HepG2 (cell line): ENCODE data around the gene YIPF3. TPM values are rescaled to one million over a fixed set of nuclear protein-coding genes. Genes with fewer than 3 reads are reported as not detected.

Experiments used
- ARNT2 ChIP-seq: sonication (generic); formaldehyde crosslinking; IDR thresholded peaks from 2 replicates; pipeline ENCODE4 v1.8.0; 2022; ENCODE audit warnings: mild to moderate bottlenecking, low read depth, missing genetic modification reagents, moderate library complexity
- ATF5 ChIP-seq: sonication (generic); formaldehyde crosslinking; IDR thresholded peaks from 2 replicates; pipeline ENCODE4 v1.4.0; 2020; ENCODE audit warnings: mild to moderate bottlenecking, low read depth, missing genetic modification reagents
- BCL6 ChIP-seq: IDR thresholded peaks from 2 replicates; pipeline ENCODE4 v1.6.1; 2016; ENCODE audit warnings: missing genetic modification reagents, missing compliant biosample characterization
- BORCS8-MEF2B ChIP-seq: sonication (generic); formaldehyde crosslinking; IDR thresholded peaks from 2 replicates; pipeline ENCODE4 v1.8.0; 2022; ENCODE audit warnings: mild to moderate bottlenecking, missing genetic modification reagents
- ELF4 ChIP-seq: sonication (generic); formaldehyde crosslinking; IDR thresholded peaks from 2 replicates; pipeline ENCODE4 v1.5.0; 2020; ENCODE audit warnings: missing genetic modification reagents, mild to moderate bottlenecking, moderate library complexity, borderline replicate concordance
- HOXA5 ChIP-seq: sonication (generic); formaldehyde crosslinking; IDR thresholded peaks from 2 replicates; pipeline ENCODE4 v1.4.0; 2020; ENCODE audit warnings: missing genetic modification reagents
- LCORL ChIP-seq, 2 experiments: fragments of 450-650 bp in 1 of 2; sonication (generic) in 1 of 2; formaldehyde crosslinking in 1 of 2; IDR thresholded peaks; 2 replicates each; pipeline versions ENCODE4 v1.5.0 to v1.6.1; 2017 to 2020; ENCODE audit warnings: antibody characterized with exemption in 1 of 2, missing genetic modification reagents in 1 of 2
- MED8 ChIP-seq: sonication (generic); formaldehyde crosslinking; IDR thresholded peaks from 2 replicates; pipeline ENCODE4 v1.8.1; 2023; ENCODE audit warnings: mild to moderate bottlenecking, missing genetic modification reagents; ENCODE audit not compliant: insufficient replicate concordance
- ONECUT2 ChIP-seq: sonication (generic); formaldehyde crosslinking; IDR thresholded peaks from 2 replicates; pipeline ENCODE4 v1.4.0; 2020; ENCODE audit warnings: missing genetic modification reagents
- REPIN1 ChIP-seq: sonication (generic); formaldehyde crosslinking; IDR thresholded peaks from 2 replicates; pipeline ENCODE4 v1.8.0; 2022; ENCODE audit warnings: missing genetic modification reagents, low read depth, mild to moderate bottlenecking, borderline replicate concordance
- RFXANK ChIP-seq: IDR thresholded peaks from 2 replicates; pipeline ENCODE4 v1.6.1; 2016
- SETDB1 ChIP-seq: sonication (generic); formaldehyde crosslinking; IDR thresholded peaks from 2 replicates; pipeline ENCODE4 v1.5.1; 2020; ENCODE audit warnings: missing genetic modification reagents, mild to moderate bottlenecking, borderline replicate concordance
- SMC3 ChIP-seq: IDR thresholded peaks from 2 replicates; pipeline ENCODE4 v1.6.1; 2011; ENCODE audit warnings: low read length, improper control_type of control experiment
- SSRP1 ChIP-seq: IDR thresholded peaks from 2 replicates; pipeline ENCODE4 v1.6.1; 2016; ENCODE audit warnings: control low read depth
- ZFP90 ChIP-seq: sonication (generic); formaldehyde crosslinking; IDR thresholded peaks from 2 replicates; pipeline ENCODE4 v1.8.0; 2022; ENCODE audit warnings: missing genetic modification reagents, mild to moderate bottlenecking, inconsistent platforms, borderline replicate concordance
- ZNF264 ChIP-seq: sonication (generic); formaldehyde crosslinking; IDR thresholded peaks from 2 replicates; pipeline ENCODE4 v1.4.0; 2020; ENCODE audit warnings: missing genetic modification reagents
- ZNF547 ChIP-seq: sonication (generic); formaldehyde crosslinking; IDR thresholded peaks from 2 replicates; pipeline ENCODE4 v1.5.1; 2020; ENCODE audit warnings: mild to moderate bottlenecking, missing genetic modification reagents
- ZNF562 ChIP-seq: sonication (generic); formaldehyde crosslinking; IDR thresholded peaks from 2 replicates; pipeline ENCODE4 v1.8.0; 2022; ENCODE audit warnings: missing genetic modification reagents, borderline replicate concordance
- ZNF589 ChIP-seq: sonication (generic); formaldehyde crosslinking; conservative IDR thresholded peaks from 2 replicates; pipeline ENCODE4 v1.8.0; 2022; ENCODE audit warnings: mild to moderate bottlenecking, moderate library complexity, missing genetic modification reagents
- ZNF776 ChIP-seq: sonication (generic); formaldehyde crosslinking; IDR thresholded peaks from 2 replicates; pipeline ENCODE4 v1.4.0; 2020; ENCODE audit warnings: mild to moderate bottlenecking, missing genetic modification reagents
- polyA plus RNA-seq, 8 experiments: library from polyadenylated mRNA; depleted of rRNA in 3 of 8; stranded (reverse) in 7 of 8; unstranded in 1 of 8; fragments of >200 nt; fragmentation: Illumina TruSeq in 4 of 8; extraction: Trizol in 4 of 8; gene quantifications; 2 replicates each; pipeline versions ENCODE4 v1.2.1 to v1.2.3, GENCODE V29; 2011 to 2016; ENCODE audit warnings: low read depth in 4 of 8, missing spikeins in 1 of 8, mixed read lengths in 1 of 8; ENCODE audit not compliant: insufficient read depth in 1 of 8
- total RNA-seq, 5 experiments: library from RNA; depleted of rRNA; stranded (reverse); fragments of >200 nt; fragmentation: Illumina TruSeq; extraction: Trizol; gene quantifications; 2 replicates each; pipeline ENCODE4 v1.2.3, GENCODE V29; 2016; ENCODE audit warnings: low read depth in 1 of 5
- TF ChIP-seq, protein P1 (sequence below): sonication (generic); formaldehyde crosslinking; IDR thresholded peaks from 2 replicates; pipeline ENCODE4 v1.4.0; 2020; ENCODE audit warnings: missing genetic modification reagents, borderline replicate concordance
- TF ChIP-seq, protein P2 (sequence below): sonication (generic); formaldehyde crosslinking; conservative IDR thresholded peaks from 2 replicates; pipeline ENCODE4 v1.4.0; 2020; ENCODE audit warnings: mild to moderate bottlenecking, missing genetic modification reagents, moderate library complexity
- TF ChIP-seq, protein P3 (sequence below): IDR thresholded peaks from 2 replicates; pipeline ENCODE4 v1.6.1; 2016

Gene YIPF3
- total and polyA plus RNA-seq, 2 of the 13 experiments (the other 11 are each of a cell fraction or from before 2014, with no cell fraction given) = 107 to 206 TPM

DNA sequence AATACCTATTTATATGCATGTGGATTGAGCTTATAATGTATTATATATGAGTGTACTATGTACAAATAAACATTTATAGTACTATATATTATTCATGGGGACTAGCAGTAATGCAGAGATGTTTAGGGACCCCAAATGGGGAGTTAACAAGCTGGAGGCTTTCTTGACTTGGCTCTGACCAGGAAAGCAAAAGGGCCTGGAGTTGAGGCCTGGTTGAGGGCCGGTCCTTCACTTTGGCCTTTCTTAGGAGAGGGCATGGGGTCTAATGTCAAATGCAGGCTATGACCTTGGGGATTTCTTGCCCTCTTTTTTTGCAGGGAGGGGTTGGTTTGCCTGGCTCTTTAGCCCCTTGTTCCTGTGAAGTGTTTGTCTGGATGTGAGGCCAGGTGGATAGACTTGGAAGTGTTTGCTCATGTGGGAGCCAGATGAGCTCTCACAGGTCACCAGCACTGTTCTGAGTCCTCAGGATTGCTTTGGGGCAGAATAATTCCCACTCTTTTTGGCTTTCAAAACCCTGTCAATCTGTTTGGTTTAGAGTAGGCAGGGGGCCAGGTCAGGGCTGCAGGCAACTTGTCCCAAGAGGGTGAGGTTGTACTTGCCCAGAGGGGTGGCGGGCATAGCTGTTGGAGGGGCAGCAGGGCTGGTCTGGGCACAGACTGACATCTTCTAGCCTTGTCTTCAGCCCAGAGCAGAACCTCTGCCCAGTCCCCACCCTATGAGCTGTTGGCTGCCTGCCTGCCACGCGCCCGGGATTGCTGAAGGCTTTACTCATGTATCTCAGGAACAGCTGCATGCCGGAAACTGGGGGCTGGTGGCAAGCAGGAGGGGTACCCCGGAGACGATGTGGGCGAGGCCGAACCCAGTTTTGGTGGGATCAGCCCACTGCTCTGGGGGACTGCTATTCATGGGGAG is 24.7 kb downstream of the YIPF3 start (continued):
- TF ChIP-seq SETDB1 (CRISPR knock-in tag) (no peak), LCORL (IDR thresholded peaks at IDR 0.05) (no peak), LCORL (CRISPR knock-in tag; IDR thresholded peaks at IDR 0.05) (0 out of 2 replicates have a peak, but pooled peaks have one; percentile 9), ELF4 (CRISPR knock-in tag) (no peak), BCL6 (CRISPR knock-in tag) (no peak), ZFP90 (CRISPR knock-in tag) (no peak), ZNF589 (no peak), HOXA5 (CRISPR knock-in tag) (no peak), SMC3 (no peak), ZNF264 (CRISPR knock-in tag) (no peak), SSRP1 (CRISPR knock-in tag) (no peak), ATF5 (CRISPR knock-in tag) (no peak), MED8 (CRISPR knock-in tag) (no peak), ARNT2 (CRISPR knock-in tag) (0 out of 2 replicates have a peak, but pooled peaks have one; percentile 55), ONECUT2 (CRISPR knock-in tag) (no peak), ZNF547 (CRISPR knock-in tag) (no peak), ZNF776 (CRISPR knock-in tag) (no peak), BORCS8-MEF2B (no peak), RFXANK (CRISPR knock-in tag) (no peak), ZNF562 (CRISPR knock-in tag) (no peak), REPIN1 (CRISPR knock-in tag) (no peak)
- TF ChIP-seq, protein P1, sequence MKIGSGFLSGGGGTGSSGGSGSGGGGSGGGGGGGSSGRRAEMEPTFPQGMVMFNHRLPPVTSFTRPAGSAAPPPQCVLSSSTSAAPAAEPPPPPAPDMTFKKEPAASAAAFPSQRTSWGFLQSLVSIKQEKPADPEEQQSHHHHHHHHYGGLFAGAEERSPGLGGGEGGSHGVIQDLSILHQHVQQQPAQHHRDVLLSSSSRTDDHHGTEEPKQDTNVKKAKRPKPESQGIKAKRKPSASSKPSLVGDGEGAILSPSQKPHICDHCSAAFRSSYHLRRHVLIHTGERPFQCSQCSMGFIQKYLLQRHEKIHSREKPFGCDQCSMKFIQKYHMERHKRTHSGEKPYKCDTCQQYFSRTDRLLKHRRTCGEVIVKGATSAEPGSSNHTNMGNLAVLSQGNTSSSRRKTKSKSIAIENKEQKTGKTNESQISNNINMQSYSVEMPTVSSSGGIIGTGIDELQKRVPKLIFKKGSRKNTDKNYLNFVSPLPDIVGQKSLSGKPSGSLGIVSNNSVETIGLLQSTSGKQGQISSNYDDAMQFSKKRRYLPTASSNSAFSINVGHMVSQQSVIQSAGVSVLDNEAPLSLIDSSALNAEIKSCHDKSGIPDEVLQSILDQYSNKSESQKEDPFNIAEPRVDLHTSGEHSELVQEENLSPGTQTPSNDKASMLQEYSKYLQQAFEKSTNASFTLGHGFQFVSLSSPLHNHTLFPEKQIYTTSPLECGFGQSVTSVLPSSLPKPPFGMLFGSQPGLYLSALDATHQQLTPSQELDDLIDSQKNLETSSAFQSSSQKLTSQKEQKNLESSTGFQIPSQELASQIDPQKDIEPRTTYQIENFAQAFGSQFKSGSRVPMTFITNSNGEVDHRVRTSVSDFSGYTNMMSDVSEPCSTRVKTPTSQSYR (CRISPR knock-in tag) = no peak
- TF ChIP-seq, protein P2, sequence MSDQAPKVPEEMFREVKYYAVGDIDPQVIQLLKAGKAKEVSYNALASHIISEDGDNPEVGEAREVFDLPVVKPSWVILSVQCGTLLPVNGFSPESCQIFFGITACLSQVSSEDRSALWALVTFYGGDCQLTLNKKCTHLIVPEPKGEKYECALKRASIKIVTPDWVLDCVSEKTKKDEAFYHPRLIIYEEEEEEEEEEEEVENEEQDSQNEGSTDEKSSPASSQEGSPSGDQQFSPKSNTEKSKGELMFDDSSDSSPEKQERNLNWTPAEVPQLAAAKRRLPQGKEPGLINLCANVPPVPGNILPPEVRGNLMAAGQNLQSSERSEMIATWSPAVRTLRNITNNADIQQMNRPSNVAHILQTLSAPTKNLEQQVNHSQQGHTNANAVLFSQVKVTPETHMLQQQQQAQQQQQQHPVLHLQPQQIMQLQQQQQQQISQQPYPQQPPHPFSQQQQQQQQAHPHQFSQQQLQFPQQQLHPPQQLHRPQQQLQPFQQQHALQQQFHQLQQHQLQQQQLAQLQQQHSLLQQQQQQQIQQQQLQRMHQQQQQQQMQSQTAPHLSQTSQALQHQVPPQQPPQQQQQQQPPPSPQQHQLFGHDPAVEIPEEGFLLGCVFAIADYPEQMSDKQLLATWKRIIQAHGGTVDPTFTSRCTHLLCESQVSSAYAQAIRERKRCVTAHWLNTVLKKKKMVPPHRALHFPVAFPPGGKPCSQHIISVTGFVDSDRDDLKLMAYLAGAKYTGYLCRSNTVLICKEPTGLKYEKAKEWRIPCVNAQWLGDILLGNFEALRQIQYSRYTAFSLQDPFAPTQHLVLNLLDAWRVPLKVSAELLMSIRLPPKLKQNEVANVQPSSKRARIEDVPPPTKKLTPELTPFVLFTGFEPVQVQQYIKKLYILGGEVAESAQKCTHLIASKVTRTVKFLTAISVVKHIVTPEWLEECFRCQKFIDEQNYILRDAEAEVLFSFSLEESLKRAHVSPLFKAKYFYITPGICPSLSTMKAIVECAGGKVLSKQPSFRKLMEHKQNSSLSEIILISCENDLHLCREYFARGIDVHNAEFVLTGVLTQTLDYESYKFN (CRISPR knock-in tag) = no peak
- TF ChIP-seq, protein P3, sequence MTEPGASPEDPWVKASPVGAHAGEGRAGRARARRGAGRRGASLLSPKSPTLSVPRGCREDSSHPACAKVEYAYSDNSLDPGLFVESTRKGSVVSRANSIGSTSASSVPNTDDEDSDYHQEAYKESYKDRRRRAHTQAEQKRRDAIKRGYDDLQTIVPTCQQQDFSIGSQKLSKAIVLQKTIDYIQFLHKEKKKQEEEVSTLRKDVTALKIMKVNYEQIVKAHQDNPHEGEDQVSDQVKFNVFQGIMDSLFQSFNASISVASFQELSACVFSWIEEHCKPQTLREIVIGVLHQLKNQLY (CRISPR knock-in tag) = 0 out of 2 replicates have a peak, but pooled peaks have one; percentile 7
